WERI-Rb-1 (cell line): ENCODE results near the gene CAP2.
A peak's percentile ranks its signal among the peaks of the same experiment; 100 is the strongest.

ENCODE experiments used
- DNase-seq: peaks from one replicate; pipeline ENCODE4 v3.0.0-alpha.2; 2020
- H3K27ac ChIP-seq: fragments of 250-450 bp; sonication (Bioruptor Pico); 2 replicates; pipeline ENCODE4 v1.5.1; 2020; ENCODE audit warnings: mild to moderate bottlenecking, moderate library complexity
- H3K27me3 ChIP-seq: fragments of 250-450 bp; sonication (Bioruptor Pico); 2 replicates; pipeline ENCODE4 v1.5.1; 2021; ENCODE audit warnings: mild to moderate bottlenecking, low read depth, moderate library complexity; ENCODE audit not compliant: insufficient read depth, severe bottlenecking
- H3K36me3 ChIP-seq: fragments of 250-450 bp; sonication (Bioruptor Pico); 2 replicates; pipeline ENCODE4 v1.5.1; 2020; ENCODE audit warnings: mild to moderate bottlenecking, moderate library complexity
- H3K4me3 ChIP-seq: 2 replicates; pipeline ENCODE4 v1.5.1; 2011; ENCODE audit warnings: low read depth, mild to moderate bottlenecking, control low read depth, low read length
- H3K9me3 ChIP-seq: fragments of 250-450 bp; sonication (Bioruptor Pico); 2 replicates; pipeline ENCODE4 v1.5.1; 2021; ENCODE audit warnings: mild to moderate bottlenecking, moderate library complexity; ENCODE audit not compliant: severe bottlenecking
- CTCF ChIP-seq: IDR thresholded peaks from 2 replicates; pipeline ENCODE4 v1.5.1; 2011; ENCODE audit warnings: low read depth, mild to moderate bottlenecking, control low read depth, inconsistent platforms, low read length

The CAP2 gene

GRCh38 chr6:17416806-17417205, 23.4 kb downstream of the CAP2 start:
- DNase-seq, result no peak
- Histone ChIP-seq H3K4me3 (no peak overlapping the region), H3K27ac (no peak overlapping the region), H3K9me3 (peaks cover 7% of the 10 kb centered on the region), H3K36me3 (peaks cover 5% of the 10 kb centered on the region; the same call in 1 of the 2 replicates), H3K27me3 (no peaks in the 10 kb centered on the region)
- TF ChIP-seq CTCF, result no peak

GRCh38 chr6:17417817-17418216, 24.4 kb downstream of the CAP2 start:
- peaks cover 7% of the 10 kb centered on the region for H3K36me3 ChIP-seq
- no peak for TF ChIP-seq CTCF
- H3K27me3 ChIP-seq, result no peaks in the 10 kb centered on the region
- DNase-seq, result no peak
- peaks cover 7% of the 10 kb centered on the region for H3K9me3 ChIP-seq
- H3K4me3 ChIP-seq, result no peak overlapping the region
- peak overlapping the region; percentile 77 for H3K27ac ChIP-seq

- peak; percentile 52 for DNase-seq
- Histone ChIP-seq H3K27me3 (no peaks in the 10 kb centered on the region), H3K27ac (peak overlapping the region; percentile 77), H3K4me3 (peak overlapping the region; percentile 11), H3K36me3 (peaks cover 7% of the 10 kb centered on the region), H3K9me3 (peaks cover 7% of the 10 kb centered on the region)
- TF ChIP-seq CTCF, result no peak
These were observed 25.1 kb downstream of the CAP2 start for GRCh38 chr6:17418281-17419188.

- peaks cover 7% of the 10 kb centered on the region for H3K9me3 ChIP-seq
- no peak for DNase-seq
- H3K27ac ChIP-seq, result peak overlapping the region; percentile 77
- TF ChIP-seq CTCF, result no peak
- H3K27me3 ChIP-seq, result no peaks in the 10 kb centered on the region
- peaks cover 7% of the 10 kb centered on the region for H3K36me3 ChIP-seq
- H3K4me3 ChIP-seq, result no peak overlapping the region; the same call in 1 of the 2 replicates
These were observed 25.8 kb downstream of the CAP2 start for GRCh38 chr6:17419189-17419575.

- Histone ChIP-seq H3K4me3 (no peak overlapping the region), H3K36me3 (peaks cover 10% of the 10 kb centered on the region), H3K9me3 (peaks cover 4% of the 10 kb centered on the region), H3K27me3 (no peaks in the 10 kb centered on the region), H3K27ac (no peak overlapping the region)
- no peak for TF ChIP-seq CTCF
- no peak for DNase-seq
These were observed 27.0 kb downstream of the CAP2 start for GRCh38 chr6:17420368-17420767.
